ENCODE data around the gene FREM3. TPM values are rescaled to one million over a fixed set of nuclear protein-coding genes. Genes with fewer than 3 reads are reported as not detected.

FREM3 gene
- total RNA-seq, 1 experiment from 2014 or later = not detected

GRCh38 chr4:143585548-143585947, 114.9 kb downstream of the FREM3 start:
- H3K36me3 ChIP-seq (replicated peaks; ENCODE audit: control insufficient read depth, insufficient read depth, low read length) = no peaks in the 10 kb centered on the region
- no peak overlapping the region for H3K4me3 ChIP-seq (ENCODE audit: insufficient read depth, low read depth, low read length)
- DNase-seq = no peak
- H3K27me3 ChIP-seq (ENCODE audit: control insufficient read depth, insufficient read depth, low read length) = no peaks in the 10 kb centered on the region

DNA sequence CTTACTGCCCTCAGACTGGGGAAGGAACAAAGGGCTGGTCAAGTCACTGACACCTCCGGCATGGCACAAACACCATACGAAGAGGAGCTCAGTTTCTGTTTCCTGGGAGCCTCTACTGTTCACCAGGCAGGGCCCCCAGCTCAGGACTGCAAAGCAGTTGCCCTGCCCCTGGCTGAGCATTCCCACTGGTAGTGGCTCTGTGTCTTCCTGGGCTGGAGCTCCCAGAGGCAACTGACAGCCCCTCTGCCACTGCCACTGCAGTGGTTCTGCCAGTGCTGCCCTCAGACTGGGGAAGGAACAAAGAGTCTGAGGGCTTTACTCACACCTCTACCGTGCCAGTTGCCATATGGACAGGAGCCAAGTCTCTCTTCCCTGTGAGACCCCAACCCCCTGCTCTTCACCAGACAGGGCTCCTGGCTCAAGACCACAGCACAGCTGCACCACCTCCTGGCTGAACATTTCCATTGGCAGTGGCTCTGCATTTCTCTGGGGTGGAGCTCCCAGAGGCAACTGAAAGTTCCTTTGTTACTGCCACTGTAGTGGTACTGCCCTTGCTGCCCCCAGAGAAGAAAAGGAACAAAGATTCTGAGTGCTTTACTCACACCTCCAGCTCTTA, 119.0 kb downstream of the FREM3 start:
- Histone ChIP-seq H3K4me3 (ENCODE audit: insufficient read depth, low read depth, low read length) (no peak overlapping the region), H3K27me3 (ENCODE audit: control insufficient read depth, insufficient read depth, low read length) (no peaks in the 10 kb centered on the region), H3K36me3 (replicated peaks; ENCODE audit: control insufficient read depth, insufficient read depth, low read length) (no peaks in the 10 kb centered on the region)
- DNase-seq = peak; percentile 39

- DNase-seq = no peak
- Histone ChIP-seq H3K36me3 (replicated peaks; ENCODE audit: control insufficient read depth, insufficient read depth, low read length) (no peaks in the 10 kb centered on the region), H3K4me3 (ENCODE audit: insufficient read depth, low read depth, low read length) (no peak overlapping the region), H3K27me3 (ENCODE audit: control insufficient read depth, insufficient read depth, low read length) (no peaks in the 10 kb centered on the region)
Measured at GRCh38 chr4:143575331-143575730, 125.1 kb downstream of the FREM3 start.

DNA sequence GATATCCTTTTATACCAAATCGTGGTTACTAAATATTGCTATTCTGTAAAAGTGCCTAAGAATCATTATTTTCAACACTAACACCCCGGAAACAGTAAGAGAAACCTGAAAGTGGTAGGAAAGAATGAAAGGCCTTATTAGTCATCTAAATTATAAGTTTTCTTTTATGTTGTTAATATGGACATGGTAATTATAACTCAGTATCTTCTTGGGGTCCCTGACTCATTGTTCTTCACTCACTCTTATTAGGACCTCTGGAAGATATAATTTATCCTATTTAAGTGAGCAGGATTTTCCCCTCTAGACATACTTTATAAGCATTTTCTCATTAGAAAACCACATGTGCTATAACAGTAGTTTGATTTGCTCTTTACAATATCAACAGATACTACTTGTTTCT, 136.0 kb downstream of the FREM3 start:
- DNase-seq = no peak
- H3K27me3 ChIP-seq (ENCODE audit: control insufficient read depth, insufficient read depth, low read length) = no peaks in the 10 kb centered on the region
- no peaks in the 10 kb centered on the region for H3K36me3 ChIP-seq (replicated peaks; ENCODE audit: control insufficient read depth, insufficient read depth, low read length)
- no peak overlapping the region for H3K4me3 ChIP-seq (ENCODE audit: insufficient read depth, low read depth, low read length)

- Histone ChIP-seq H3K36me3 (replicated peaks; ENCODE audit: control insufficient read depth, insufficient read depth, low read length) (no peaks in the 10 kb centered on the region), H3K4me3 (ENCODE audit: insufficient read depth, low read depth, low read length) (peak overlapping the region; percentile 29; the same call in 1 of the 2 replicates), H3K27me3 (ENCODE audit: control insufficient read depth, insufficient read depth, low read length) (no peaks in the 10 kb centered on the region)
- DNase-seq = no peak
Measured at GRCh38 chr4:143559757-143560147, 140.7 kb downstream of the FREM3 start.

DNA sequence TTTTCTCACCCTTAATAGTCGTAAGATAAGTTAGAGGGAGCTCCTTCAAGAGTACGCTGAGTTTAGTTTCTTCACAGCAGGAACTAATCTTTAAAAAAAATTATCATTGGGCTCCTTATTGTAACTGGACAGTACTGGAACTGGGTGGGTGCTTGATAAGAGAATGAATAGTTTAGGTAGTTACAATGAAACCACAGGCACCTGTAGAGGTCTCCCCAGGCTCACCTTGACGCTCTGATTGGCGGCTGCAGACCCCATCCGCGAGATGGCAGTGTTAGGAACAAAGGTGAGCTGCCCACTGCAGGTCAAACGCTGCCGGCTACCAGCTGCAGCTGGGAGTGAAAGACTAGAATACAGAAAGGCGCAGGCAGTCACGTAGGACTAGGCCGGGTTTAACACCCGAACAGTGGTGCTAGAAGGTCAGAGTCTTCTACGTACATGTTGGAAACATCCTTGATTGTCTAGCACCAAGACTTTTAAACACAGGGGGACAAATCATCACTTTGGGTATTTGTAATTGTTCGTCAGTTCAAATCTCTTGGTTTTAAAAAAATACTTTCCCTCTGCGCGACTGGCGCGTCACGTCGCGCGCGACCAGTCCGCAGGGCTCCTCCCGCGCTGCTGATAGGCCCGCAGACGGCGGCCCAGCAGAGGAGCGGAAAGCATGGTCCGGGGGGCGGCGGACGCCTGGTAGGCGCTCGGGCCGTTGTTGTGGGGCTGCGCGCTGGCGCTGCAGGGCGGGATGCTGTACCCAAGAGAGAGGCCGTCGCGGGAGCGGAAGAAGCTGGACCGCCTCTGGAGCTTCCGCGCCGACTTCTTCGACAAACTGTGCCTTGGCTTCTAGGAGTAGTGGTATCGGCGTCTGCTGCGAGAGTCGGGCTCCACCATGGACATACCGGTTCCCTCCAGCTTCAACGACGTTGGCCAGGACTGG, 141.4 kb downstream of the FREM3 start:
- no peaks in the 10 kb centered on the region for H3K27me3 ChIP-seq (ENCODE audit: control insufficient read depth, insufficient read depth, low read length)
- DNase-seq = peak; percentile 83
- H3K4me3 ChIP-seq (ENCODE audit: insufficient read depth, low read depth, low read length) = peak overlapping the region; percentile 29; the same call in 1 of the 2 replicates
- H3K36me3 ChIP-seq (replicated peaks; ENCODE audit: control insufficient read depth, insufficient read depth, low read length) = no peaks in the 10 kb centered on the region; the same call in 1 of the 2 replicates

DNA sequence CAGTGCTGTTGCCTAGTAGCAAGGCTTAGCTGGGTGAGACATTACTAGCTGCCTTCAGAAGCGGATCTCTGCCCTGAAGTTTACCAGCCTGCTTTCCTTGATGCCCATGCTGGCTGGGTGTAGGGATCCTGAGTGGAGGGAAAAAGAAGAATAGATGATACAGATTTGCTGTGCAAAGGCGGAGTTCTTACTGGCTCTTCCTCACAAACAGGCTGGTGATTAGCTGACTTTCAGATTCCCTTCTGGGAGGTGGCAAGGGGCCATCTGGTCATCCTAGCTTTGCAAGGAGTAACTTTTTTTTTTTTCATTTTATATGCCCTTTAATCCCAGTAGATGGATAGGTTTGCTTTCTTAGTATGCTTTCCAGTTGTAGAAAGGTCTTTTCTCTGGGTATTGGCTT, 142.2 kb downstream of the FREM3 start:
- Histone ChIP-seq H3K27me3 (ENCODE audit: control insufficient read depth, insufficient read depth, low read length) (no peaks in the 10 kb centered on the region), H3K36me3 (replicated peaks; ENCODE audit: control insufficient read depth, insufficient read depth, low read length) (no peaks in the 10 kb centered on the region; the same call in 1 of the 2 replicates), H3K4me3 (ENCODE audit: insufficient read depth, low read depth, low read length) (no peak overlapping the region)
- DNase-seq = no peak

DNA sequence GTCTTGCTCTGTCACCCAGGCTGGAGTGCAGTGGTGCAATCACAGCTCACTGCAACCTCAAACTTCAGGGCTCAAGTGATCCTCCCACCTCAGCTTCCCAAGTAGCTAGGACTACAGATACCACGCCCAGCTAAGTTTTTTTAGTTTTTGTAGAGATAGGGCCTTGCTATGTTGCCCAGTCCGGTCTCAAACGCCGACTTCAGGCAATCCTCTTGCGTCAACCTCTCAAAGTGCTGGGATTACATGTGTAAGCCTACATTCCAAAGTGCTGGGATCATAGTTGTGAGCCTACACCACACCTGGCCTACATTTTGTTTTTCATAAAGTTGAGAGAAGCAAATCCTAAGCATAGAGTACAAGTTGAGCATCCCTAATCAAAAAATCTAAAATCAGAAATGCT, 144.8 kb downstream of the FREM3 start:
- Histone ChIP-seq H3K27me3 (ENCODE audit: control insufficient read depth, insufficient read depth, low read length) (no peaks in the 10 kb centered on the region), H3K4me3 (ENCODE audit: insufficient read depth, low read depth, low read length) (no peak overlapping the region), H3K36me3 (replicated peaks; ENCODE audit: control insufficient read depth, insufficient read depth, low read length) (no peaks in the 10 kb centered on the region; the same call in none of the 2 replicates)
- no peak for DNase-seq

DNA sequence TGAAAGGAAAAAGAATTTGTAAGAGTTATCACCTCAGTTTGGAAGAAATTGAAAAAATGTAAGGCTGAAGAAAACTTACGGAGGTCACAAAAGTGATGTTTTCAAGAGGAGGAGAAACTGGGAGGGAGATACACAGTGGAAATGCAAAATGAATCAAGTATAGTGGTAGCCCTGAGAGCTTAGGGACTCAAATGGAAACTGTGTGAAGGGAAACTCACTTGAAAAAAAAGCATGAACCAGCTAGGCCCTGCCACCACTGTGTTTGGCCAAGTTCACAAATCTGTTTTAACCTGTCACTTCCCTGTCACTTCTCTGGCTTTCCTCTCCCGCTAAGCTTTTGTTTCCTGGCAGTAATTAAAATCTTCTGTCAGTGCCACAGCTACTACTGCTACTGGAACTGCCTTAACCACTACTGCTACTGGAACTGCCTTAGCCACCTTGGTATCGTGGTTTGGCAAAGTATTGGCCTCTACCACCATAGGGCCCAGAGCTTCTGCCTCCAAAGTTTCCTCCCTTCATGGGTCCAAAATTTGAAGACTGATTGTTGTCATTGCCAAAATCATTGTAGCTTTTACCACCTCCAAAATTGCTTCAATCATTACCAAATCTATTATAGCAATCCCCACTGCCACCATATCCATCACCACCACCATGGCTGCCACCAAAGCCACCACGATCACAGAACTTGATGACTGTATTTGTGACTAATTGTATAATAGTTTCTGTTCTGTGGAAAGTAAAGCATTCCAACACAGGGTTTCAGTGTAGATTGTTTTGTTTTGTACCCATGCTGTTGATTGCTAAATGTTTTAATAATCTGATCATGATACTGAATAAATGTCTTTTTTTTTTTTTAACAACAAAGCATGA, 145.5 kb downstream of the FREM3 start:
- no peak for DNase-seq
- Histone ChIP-seq H3K4me3 (ENCODE audit: insufficient read depth, low read depth, low read length) (no peak overlapping the region), H3K27me3 (ENCODE audit: control insufficient read depth, insufficient read depth, low read length) (no peaks in the 10 kb centered on the region), H3K36me3 (replicated peaks; ENCODE audit: control insufficient read depth, insufficient read depth, low read length) (no peaks in the 10 kb centered on the region; the same call in none of the 2 replicates)

GRCh38 chr4:143549928-143550327, 150.5 kb downstream of the FREM3 start:
- Histone ChIP-seq H3K27me3 (ENCODE audit: control insufficient read depth, insufficient read depth, low read length) (no peaks in the 10 kb centered on the region), H3K36me3 (replicated peaks; ENCODE audit: control insufficient read depth, insufficient read depth, low read length) (peaks cover 13% of the 10 kb centered on the region), H3K4me3 (ENCODE audit: insufficient read depth, low read depth, low read length) (no peak overlapping the region)
- DNase-seq = no peak

DNA sequence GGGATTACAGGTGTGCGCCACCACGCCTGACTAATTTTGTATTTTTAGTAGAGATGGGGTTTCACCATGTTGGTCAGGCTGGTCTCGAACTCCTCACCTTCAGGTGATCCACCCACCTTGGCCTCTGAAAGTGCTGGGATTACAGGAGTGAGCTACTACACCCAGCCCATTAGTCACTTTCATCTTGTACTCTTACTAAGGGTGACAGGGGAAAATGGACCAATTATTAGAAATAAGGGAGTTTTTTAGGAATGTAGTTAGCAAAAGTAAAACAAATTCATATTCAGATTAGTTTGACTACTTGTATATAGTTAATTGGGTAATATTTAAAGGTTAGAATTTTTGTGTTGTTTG, 160.8 kb downstream of the FREM3 start:
- DNase-seq = no peak
- Histone ChIP-seq H3K36me3 (replicated peaks; ENCODE audit: control insufficient read depth, insufficient read depth, low read length) (peaks cover 34% of the 10 kb centered on the region), H3K27me3 (ENCODE audit: control insufficient read depth, insufficient read depth, low read length) (no peaks in the 10 kb centered on the region), H3K4me3 (ENCODE audit: insufficient read depth, low read depth, low read length) (no peak overlapping the region)

- Histone ChIP-seq H3K36me3 (replicated peaks; ENCODE audit: control insufficient read depth, insufficient read depth, low read length) (peaks cover 33% of the 10 kb centered on the region), H3K4me3 (ENCODE audit: insufficient read depth, low read depth, low read length) (no peak overlapping the region), H3K27me3 (ENCODE audit: control insufficient read depth, insufficient read depth, low read length) (no peaks in the 10 kb centered on the region)
- DNase-seq = no peak
Measured at GRCh38 chr4:143538979-143539669, 161.4 kb downstream of the FREM3 start.

GRCh38 chr4:143531788-143532491, 168.5 kb downstream of the FREM3 start:
- H3K27me3 ChIP-seq (ENCODE audit: control insufficient read depth, insufficient read depth, low read length) = no peaks in the 10 kb centered on the region
- no peak for DNase-seq
- H3K36me3 ChIP-seq (replicated peaks; ENCODE audit: control insufficient read depth, insufficient read depth, low read length) = peaks cover 36% of the 10 kb centered on the region
- no peak overlapping the region for H3K4me3 ChIP-seq (ENCODE audit: insufficient read depth, low read depth, low read length)

Measured in H7 (cell line).